ENCODE data around the gene TEAD2.
"Not testable (repeated sequence)": the region's sequence is repeated elsewhere in the genome, so short reads cannot be mapped to it uniquely, and the experiment has no call there.

Gene TEAD2

GRCh38 chr19:49328741-49329140 is 33.5 kb downstream of the TEAD2 start:
- H3K9me2 ChIP-seq (replicated peaks; ENCODE audit: insufficient read depth, low read length), result no peaks in the 10 kb centered on the region
- peaks cover 5% of the 10 kb centered on the region; the same call in 1 of the 2 replicates for H3K79me2 ChIP-seq (ENCODE audit: insufficient read depth, low read length)
- H3K4me2 ChIP-seq (ENCODE audit: low read depth, low read length, poor library complexity, severe bottlenecking), result peak overlapping the region; percentile 85
- H3K4me3 ChIP-seq (ENCODE audit: insufficient read depth, low read length, poor library complexity, severe bottlenecking), result peak overlapping the region; percentile 34
- no peaks in the 10 kb centered on the region for H3K27me3 ChIP-seq (ENCODE audit: low read length)
- H2AFZ ChIP-seq (ENCODE audit: low read depth, low read length, severe bottlenecking), result no peak overlapping the region
- no peaks in the 10 kb centered on the region for H3K9me3 ChIP-seq (ENCODE audit: insufficient read depth, low read length)
- no peak for TF ChIP-seq EZH2phosphoT487 (conservative IDR thresholded peaks at IDR 0.05; ENCODE audit: low read length)
- TF ChIP-seq, protein P1, sequence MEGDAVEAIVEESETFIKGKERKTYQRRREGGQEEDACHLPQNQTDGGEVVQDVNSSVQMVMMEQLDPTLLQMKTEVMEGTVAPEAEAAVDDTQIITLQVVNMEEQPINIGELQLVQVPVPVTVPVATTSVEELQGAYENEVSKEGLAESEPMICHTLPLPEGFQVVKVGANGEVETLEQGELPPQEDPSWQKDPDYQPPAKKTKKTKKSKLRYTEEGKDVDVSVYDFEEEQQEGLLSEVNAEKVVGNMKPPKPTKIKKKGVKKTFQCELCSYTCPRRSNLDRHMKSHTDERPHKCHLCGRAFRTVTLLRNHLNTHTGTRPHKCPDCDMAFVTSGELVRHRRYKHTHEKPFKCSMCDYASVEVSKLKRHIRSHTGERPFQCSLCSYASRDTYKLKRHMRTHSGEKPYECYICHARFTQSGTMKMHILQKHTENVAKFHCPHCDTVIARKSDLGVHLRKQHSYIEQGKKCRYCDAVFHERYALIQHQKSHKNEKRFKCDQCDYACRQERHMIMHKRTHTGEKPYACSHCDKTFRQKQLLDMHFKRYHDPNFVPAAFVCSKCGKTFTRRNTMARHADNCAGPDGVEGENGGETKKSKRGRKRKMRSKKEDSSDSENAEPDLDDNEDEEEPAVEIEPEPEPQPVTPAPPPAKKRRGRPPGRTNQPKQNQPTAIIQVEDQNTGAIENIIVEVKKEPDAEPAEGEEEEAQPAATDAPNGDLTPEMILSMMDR (IDR thresholded peaks at IDR 0.05; ENCODE audit: insufficient read depth, low read length, poor library complexity, severe bottlenecking), result no peak
- no peaks in the 10 kb centered on the region for H3K36me3 ChIP-seq (ENCODE audit: low read length)
- peak overlapping the region; percentile 97 for H3K27ac ChIP-seq (ENCODE audit: low read depth, low read length)
- H3F3A ChIP-seq (ENCODE audit: insufficient read depth), result peaks cover 79% of the 10 kb centered on the region
- H3K9ac ChIP-seq (ENCODE audit: low read length), result peak overlapping the region; percentile 57
- H4K20me1 ChIP-seq (ENCODE audit: low read depth, low read length), result no peaks in the 10 kb centered on the region

GRCh38 chr19:49327878-49328544 is 34.2 kb downstream of the TEAD2 start:
- no peaks in the 10 kb centered on the region for H3K9me2 ChIP-seq (replicated peaks; ENCODE audit: insufficient read depth, low read length)
- H3K79me2 ChIP-seq (ENCODE audit: insufficient read depth, low read length), result peaks cover 5% of the 10 kb centered on the region; the same call in 1 of the 2 replicates
- peak overlapping the region; percentile 85 for H3K4me2 ChIP-seq (ENCODE audit: low read depth, low read length, poor library complexity, severe bottlenecking)
- H3K36me3 ChIP-seq (ENCODE audit: low read length), result peaks cover 5% of the 10 kb centered on the region
- H3F3A ChIP-seq (ENCODE audit: insufficient read depth), result peaks cover 77% of the 10 kb centered on the region
- peak overlapping the region; percentile 57 for H3K9ac ChIP-seq (ENCODE audit: low read length)
- H3K27ac ChIP-seq (ENCODE audit: low read depth, low read length), result peak overlapping the region; percentile 97
- peak overlapping the region; percentile 22 for H3K4me3 ChIP-seq (ENCODE audit: insufficient read depth, low read length, poor library complexity, severe bottlenecking)
- H3K9me3 ChIP-seq (ENCODE audit: insufficient read depth, low read length), result no peaks in the 10 kb centered on the region
- no peaks in the 10 kb centered on the region for H4K20me1 ChIP-seq (ENCODE audit: low read depth, low read length)
- no peak overlapping the region for H2AFZ ChIP-seq (ENCODE audit: low read depth, low read length, severe bottlenecking)
- TF ChIP-seq EZH2phosphoT487 (conservative IDR thresholded peaks at IDR 0.05; ENCODE audit: low read length), result no peak
- TF ChIP-seq, protein P1 (IDR thresholded peaks at IDR 0.05; ENCODE audit: insufficient read depth, low read length, poor library complexity, severe bottlenecking), result peak; percentile 70
- H3K27me3 ChIP-seq (ENCODE audit: low read length), result no peaks in the 10 kb centered on the region

- no peaks in the 10 kb centered on the region for H3K9me3 ChIP-seq (ENCODE audit: insufficient read depth, low read length)
- H3K79me2 ChIP-seq (ENCODE audit: insufficient read depth, low read length), result peaks cover 5% of the 10 kb centered on the region; the same call in 1 of the 2 replicates
- H3K9ac ChIP-seq (ENCODE audit: low read length), result peak overlapping the region; percentile 57
- peaks cover 69% of the 10 kb centered on the region for H3F3A ChIP-seq (ENCODE audit: insufficient read depth)
- H2AFZ ChIP-seq (ENCODE audit: low read depth, low read length, severe bottlenecking), result no peak overlapping the region
- peak overlapping the region; percentile 36 for H3K4me3 ChIP-seq (ENCODE audit: insufficient read depth, low read length, poor library complexity, severe bottlenecking)
- peak overlapping the region; percentile 85 for H3K4me2 ChIP-seq (ENCODE audit: low read depth, low read length, poor library complexity, severe bottlenecking)
- H3K36me3 ChIP-seq (ENCODE audit: low read length), result peaks cover 9% of the 10 kb centered on the region
- TF ChIP-seq, protein P1 (IDR thresholded peaks at IDR 0.05; ENCODE audit: insufficient read depth, low read length, poor library complexity, severe bottlenecking), result no peak
- TF ChIP-seq EZH2phosphoT487 (conservative IDR thresholded peaks at IDR 0.05; ENCODE audit: low read length), result no peak
- peak overlapping the region; percentile 97 for H3K27ac ChIP-seq (ENCODE audit: low read depth, low read length)
- no peaks in the 10 kb centered on the region for H3K9me2 ChIP-seq (replicated peaks; ENCODE audit: insufficient read depth, low read length)
- no peaks in the 10 kb centered on the region for H3K27me3 ChIP-seq (ENCODE audit: low read length)
- no peaks in the 10 kb centered on the region for H4K20me1 ChIP-seq (ENCODE audit: low read depth, low read length)
Measured at GRCh38 chr19:49326165-49326704, 36.0 kb downstream of the TEAD2 start.

DNA sequence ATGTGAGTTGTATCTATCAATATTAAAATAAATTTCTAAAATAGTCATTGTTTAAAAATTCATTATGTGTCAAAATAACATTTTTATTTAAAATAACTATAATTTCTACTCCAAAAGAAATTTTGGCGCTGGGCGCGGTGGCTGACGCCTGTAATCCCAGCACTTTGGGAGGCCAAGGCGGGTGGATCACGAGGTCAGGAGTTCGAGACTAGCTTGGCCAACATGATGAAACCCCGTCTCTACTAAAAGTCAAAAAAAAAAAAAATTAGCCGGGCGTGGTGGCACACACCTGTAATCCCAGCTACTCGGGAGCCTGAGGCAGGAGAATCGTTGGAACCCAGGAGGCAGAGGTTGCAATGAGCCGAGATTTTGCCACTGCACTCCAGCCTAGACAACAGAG is 36.5 kb downstream of the TEAD2 start:
- not testable (repeated sequence) for H3K79me2 ChIP-seq (ENCODE audit: insufficient read depth, low read length); H2AFZ ChIP-seq (ENCODE audit: low read depth, low read length, severe bottlenecking); H3K27me3 ChIP-seq (ENCODE audit: low read length); H3K9me3 ChIP-seq (ENCODE audit: insufficient read depth, low read length); H4K20me1 ChIP-seq (ENCODE audit: low read depth, low read length); H3K9me2 ChIP-seq (replicated peaks; ENCODE audit: insufficient read depth, low read length); H3K36me3 ChIP-seq (ENCODE audit: low read length); H3K4me3 ChIP-seq (ENCODE audit: insufficient read depth, low read length, poor library complexity, severe bottlenecking)
- Histone ChIP-seq H3K27ac (ENCODE audit: low read depth, low read length) (peak overlapping the region; percentile 97), H3K4me2 (ENCODE audit: low read depth, low read length, poor library complexity, severe bottlenecking) (peak overlapping the region; percentile 85), H3K9ac (ENCODE audit: low read length) (peak overlapping the region; percentile 57), H3F3A (ENCODE audit: insufficient read depth) (peaks cover 65% of the 10 kb centered on the region)

Data from SU-DHL-6 (cell line).